Mesendoderm (in vitro differentiated cells): ENCODE results near the gene GNG7.
"Not testable (repeated sequence)": the region's sequence is repeated elsewhere in the genome, so short reads cannot be mapped to it uniquely, and the experiment has no call there.

Source experiments
- DNase-seq: peaks from one replicate; pipeline ENCODE4 v3.0.0; 2013
- H2AK5ac ChIP-seq: 2 replicates; pipeline ENCODE4 v1.6.1; 2013; ENCODE audit warnings: low read length, inconsistent platforms
- H2BK120ac ChIP-seq: 2 replicates; pipeline ENCODE4 v1.6.1; 2013; ENCODE audit warnings: low read depth, mild to moderate bottlenecking, low read length, moderate library complexity, mixed read lengths
- H2BK15ac ChIP-seq: replicated peaks from 2 replicates; pipeline ENCODE4 v1.6.1; 2013; ENCODE audit warnings: low read depth, mild to moderate bottlenecking, moderate library complexity
- H2BK5ac ChIP-seq: 2 replicates; pipeline ENCODE4 v1.6.1; 2013; ENCODE audit warnings: low read length, inconsistent platforms
- H3K18ac ChIP-seq: 2 replicates; pipeline ENCODE4 v1.6.1; 2013; ENCODE audit warnings: mild to moderate bottlenecking, low read length, mixed read lengths
- H3K23ac ChIP-seq: one replicate; pipeline ENCODE4 v1.6.1; 2013; ENCODE audit warnings: low read length
- H3K27ac ChIP-seq: 2 replicates; pipeline ENCODE4 v1.5.1; 2013; ENCODE audit warnings: low read depth, mild to moderate bottlenecking, inconsistent platforms, low read length, moderate library complexity
- H3K27me3 ChIP-seq: 2 replicates; pipeline ENCODE4 v1.6.1; 2013; ENCODE audit warnings: low read length, control low read depth, mild to moderate bottlenecking, inconsistent platforms; ENCODE audit not compliant: insufficient read depth, poor library complexity
- H3K36me3 ChIP-seq: 2 replicates; pipeline ENCODE4 v1.6.1; 2013; ENCODE audit warnings: low read length, inconsistent platforms; ENCODE audit not compliant: control insufficient read depth, insufficient read depth
- H3K4ac ChIP-seq: one replicate; pipeline ENCODE4 v1.6.1; 2013; ENCODE audit warnings: low read depth, mild to moderate bottlenecking, low read length, moderate library complexity
- H3K4me1 ChIP-seq: 2 replicates; pipeline ENCODE4 v1.6.1; 2013; ENCODE audit warnings: low read depth, low read length, inconsistent platforms; ENCODE audit not compliant: control insufficient read depth
- H3K4me2 ChIP-seq: 2 replicates; pipeline ENCODE4 v1.6.1; 2013; ENCODE audit warnings: low read length
- H3K4me3 ChIP-seq: 2 replicates; pipeline ENCODE4 v1.5.1; 2013; ENCODE audit warnings: mild to moderate bottlenecking, low read length
- H3K56ac ChIP-seq: one replicate; pipeline ENCODE4 v1.6.1; 2013; ENCODE audit warnings: low read length
- H3K79me1 ChIP-seq: 2 replicates; pipeline ENCODE4 v1.6.1; 2013; ENCODE audit warnings: low read length, inconsistent platforms
- H3K79me2 ChIP-seq: 2 replicates; pipeline ENCODE4 v1.6.1; 2013; ENCODE audit warnings: mild to moderate bottlenecking, low read length; ENCODE audit not compliant: control insufficient read depth, insufficient read depth
- H3K9ac ChIP-seq: 2 replicates; pipeline ENCODE4 v1.6.1; 2013; ENCODE audit warnings: low read length, inconsistent platforms
- H4K5ac ChIP-seq: one replicate; pipeline ENCODE4 v1.6.1; 2013; ENCODE audit warnings: low read length
- H4K8ac ChIP-seq: one replicate; pipeline ENCODE4 v1.6.1; 2013; ENCODE audit warnings: low read depth, mild to moderate bottlenecking, control low read depth, low read length, moderate library complexity
- WGBS: extraction: QIAGEN DNeasy Blood & Tissue Kit; methylation state at CpG from one replicate; pipeline ENCODE4 v1.1.7; 2013; ENCODE audit warnings: low lambda C conversion rate, missing lambda C conversion rate; ENCODE audit not compliant: insufficient coverage; ENCODE audit errors: extremely low coverage; 5-methylcytosine and 5-hydroxymethylcytosine counted together

GNG7 gene

GRCh38 chr19:2609389-2610116, 92.9 kb downstream of the GNG7 start:
- H2BK15ac ChIP-seq, result no peak overlapping the region

GRCh38 chr19:2609034-2609388, 93.5 kb downstream of the GNG7 start:
- not testable (repeated sequence) for H4K5ac ChIP-seq, H2AK5ac ChIP-seq, H3K36me3 ChIP-seq, H3K27ac ChIP-seq, H2BK5ac ChIP-seq, H3K4me1 ChIP-seq, H3K18ac ChIP-seq, H3K23ac ChIP-seq, H4K8ac ChIP-seq, H2BK15ac ChIP-seq, H3K4ac ChIP-seq, H3K79me2 ChIP-seq, DNase-seq, H3K4me3 ChIP-seq, H3K27me3 ChIP-seq, H3K4me2 ChIP-seq, H3K9ac ChIP-seq, H3K56ac ChIP-seq, H3K79me1 ChIP-seq, H2BK120ac ChIP-seq
- whole genome bisulfite sequencing, result no CpG with 5 or more reads among the region's 7 CpGs

More at GRCh38 chr19:2609389-2610116, 92.9 kb downstream of the GNG7 start:
- WGBS, result no CpG with 5 or more reads among the region's 20 CpGs
- no peak for DNase-seq
- no peak overlapping the region for H3K9ac ChIP-seq
- H3K4me3 ChIP-seq, result no peak overlapping the region
- no peaks in the 10 kb centered on the region for H3K79me1 ChIP-seq
- no peaks in the 10 kb centered on the region for H3K27me3 ChIP-seq
- no peak overlapping the region for H2BK120ac ChIP-seq
- no peaks in the 10 kb centered on the region for H3K36me3 ChIP-seq
- H3K56ac ChIP-seq, result peak overlapping the region; percentile 49
- no peak overlapping the region for H3K18ac ChIP-seq
- no peak overlapping the region for H4K5ac ChIP-seq
- no peak overlapping the region for H3K4ac ChIP-seq
- H3K27ac ChIP-seq, result no peak overlapping the region
- no peaks in the 10 kb centered on the region for H3K79me2 ChIP-seq
- no peak overlapping the region for H3K23ac ChIP-seq
- H2BK5ac ChIP-seq, result no peak overlapping the region
- H3K4me2 ChIP-seq, result no peak overlapping the region
- H2AK5ac ChIP-seq, result no peak overlapping the region
- no peak overlapping the region for H4K8ac ChIP-seq
- H3K4me1 ChIP-seq, result no peaks in the 10 kb centered on the region

- Histone ChIP-seq H2BK15ac (no peak overlapping the region), H2BK5ac (no peak overlapping the region)
- no peak for DNase-seq
Measured at GRCh38 chr19:2608602-2608922, 93.9 kb downstream of the GNG7 start.

GRCh38 chr19:2607712-2608601, 94.5 kb downstream of the GNG7 start:
- H2BK15ac ChIP-seq, result no peak overlapping the region
- no peaks in the 10 kb centered on the region for H3K36me3 ChIP-seq
- H4K5ac ChIP-seq, result no peak overlapping the region
- no peak overlapping the region for H2BK120ac ChIP-seq
- peak overlapping the region; percentile 22 for H3K27ac ChIP-seq
- H3K4ac ChIP-seq, result no peak overlapping the region
- H3K9ac ChIP-seq, result no peak overlapping the region
- H3K79me2 ChIP-seq, result no peaks in the 10 kb centered on the region
- no peak for DNase-seq
- no peaks in the 10 kb centered on the region for H3K27me3 ChIP-seq
- H4K8ac ChIP-seq, result no peak overlapping the region
- H2AK5ac ChIP-seq, result no peak overlapping the region
- H3K18ac ChIP-seq, result peak overlapping the region; percentile 62
- peak overlapping the region; percentile 67 for H3K56ac ChIP-seq
- no peak overlapping the region for H3K4me3 ChIP-seq
- H2BK5ac ChIP-seq, result no peak overlapping the region
- no peak overlapping the region for H3K4me2 ChIP-seq
- no peaks in the 10 kb centered on the region for H3K4me1 ChIP-seq
- no CpG with 5 or more reads among the region's 47 CpGs for WGBS
- no peak overlapping the region for H3K23ac ChIP-seq
- no peaks in the 10 kb centered on the region for H3K79me1 ChIP-seq

More at GRCh38 chr19:2608602-2608922, 93.9 kb downstream of the GNG7 start:
- no peaks in the 10 kb centered on the region for H3K4me1 ChIP-seq
- no peaks in the 10 kb centered on the region for H3K36me3 ChIP-seq
- H3K4me2 ChIP-seq, result no peak overlapping the region
- no peak overlapping the region for H4K5ac ChIP-seq
- WGBS, result no CpG with 5 or more reads among the region's 7 CpGs
- H3K79me2 ChIP-seq, result no peaks in the 10 kb centered on the region
- H4K8ac ChIP-seq, result no peak overlapping the region
- H3K9ac ChIP-seq, result no peak overlapping the region
- no peak overlapping the region for H3K56ac ChIP-seq
- no peak overlapping the region for H3K4me3 ChIP-seq
- no peak overlapping the region for H2BK120ac ChIP-seq
- H3K23ac ChIP-seq, result no peak overlapping the region
- no peak overlapping the region for H2AK5ac ChIP-seq
- H3K27ac ChIP-seq, result no peak overlapping the region
- H3K27me3 ChIP-seq, result no peaks in the 10 kb centered on the region
- no peak overlapping the region for H3K4ac ChIP-seq
- H3K79me1 ChIP-seq, result no peaks in the 10 kb centered on the region
- no peak overlapping the region for H3K18ac ChIP-seq

GRCh38 chr19:2606774-2607173, 95.7 kb downstream of the GNG7 start:
- H3K18ac ChIP-seq, H3K79me2 ChIP-seq, H3K27me3 ChIP-seq, H3K79me1 ChIP-seq, H4K8ac ChIP-seq, H2BK120ac ChIP-seq, H3K4me1 ChIP-seq, H3K4me3 ChIP-seq, H3K27ac ChIP-seq, H3K56ac ChIP-seq, H3K23ac ChIP-seq, H2BK5ac ChIP-seq, H3K36me3 ChIP-seq, H2AK5ac ChIP-seq, DNase-seq, H2BK15ac ChIP-seq, H3K9ac ChIP-seq, H3K4ac ChIP-seq, H3K4me2 ChIP-seq, H4K5ac ChIP-seq: not testable (repeated sequence)
- WGBS, result no CpG with 5 or more reads among the region's 9 CpGs
